Body of pancreas (tissue), 4 donors: Measurements from ENCODE around the gene RAPGEF1. TPM values are rescaled to one million over a fixed set of nuclear protein-coding genes. Genes with fewer than 3 reads are reported as not detected.

Experiments used
- ATAC-seq: fragments of 150-250 bp; one replicate; pipeline ENCODE4 v1.9.1; 2016
- DNase-seq, 4 donors: peaks; one replicate each; pipeline ENCODE4 v3.0.0-alpha.2; 2019
- H3K27ac ChIP-seq, 4 donors: fragments of 200-600 bp; sonication (generic); 1 replicate in 3 of 4; 2 replicates in 1 of 4; pipeline versions ENCODE4 v1.5.1 to v1.6.1; 2016 to 2019; ENCODE audit warnings: mild to moderate bottlenecking in 1 of 4, mixed read lengths in 1 of 4, moderate library complexity in 1 of 4
- H3K27me3 ChIP-seq, 2 donors: fragments of 200-600 bp; sonication (generic); one replicate each; pipeline ENCODE4 v1.6.0; 2016; ENCODE audit warnings: mild to moderate bottlenecking in 1 of 2
- H3K36me3 ChIP-seq, 2 donors: fragments of 200-600 bp; sonication (generic); replicated peaks in 1 of 2; 2 replicates each; pipeline ENCODE4 v1.5.1; 2016; ENCODE audit warnings: low read depth in 2 of 2; ENCODE audit not compliant: insufficient read depth in 1 of 2
- H3K4me1 ChIP-seq: fragments of 200-600 bp; sonication (generic); one replicate; pipeline ENCODE4 v1.6.0; 2016
- H3K4me3 ChIP-seq, 2 donors: fragments of 200-600 bp; sonication (generic); 1 replicate in 1 of 2; 2 replicates in 1 of 2; pipeline ENCODE4 v1.5.1; 2016 to 2019
- H3K9me3 ChIP-seq, 3 donors: fragments of 200-600 bp; sonication (generic); 1 replicate in 2 of 3; 2 replicates in 1 of 3; pipeline ENCODE4 v1.5.1; 2016
- CTCF ChIP-seq, 7 experiments: fragments of 450-650 bp in 4 of 7; fragments of 200-600 bp in 3 of 7; sonication (generic) in 3 of 7; IDR thresholded peaks; one replicate each; pipeline ENCODE4 v1.5.1; 2016 to 2019; ENCODE audit warnings: antibody characterized with exemption in 7 of 7
- POLR2A ChIP-seq, 3 donors: fragments of 450-650 bp; IDR thresholded peaks; one replicate each; pipeline ENCODE4 v1.6.1; 2016; ENCODE audit warnings: antibody characterized with exemption in 3 of 3, mild to moderate bottlenecking in 2 of 3
- WGBS, 2 donors: methylation state at CpG; one replicate each; pipeline ENCODE4 v1.1.5; 2017; 5-methylcytosine and 5-hydroxymethylcytosine counted together
- intact Hi-C: fragments of 100-400 bp; cut with DNase I; formaldehyde crosslinking; loops from one replicate; pipeline ENCODE4 v1.15.1; 2023
- total RNA-seq, 2 donors: library from RNA; depleted of rRNA; stranded (reverse); fragments of >200 nt; gene quantifications; one replicate each; pipeline ENCODE4 v1.1.0, GENCODE V29; 2016

RAPGEF1 gene
- total RNA-seq, 2 donors from 2014 or later: 30.1 to 70.5 TPM

DNA sequence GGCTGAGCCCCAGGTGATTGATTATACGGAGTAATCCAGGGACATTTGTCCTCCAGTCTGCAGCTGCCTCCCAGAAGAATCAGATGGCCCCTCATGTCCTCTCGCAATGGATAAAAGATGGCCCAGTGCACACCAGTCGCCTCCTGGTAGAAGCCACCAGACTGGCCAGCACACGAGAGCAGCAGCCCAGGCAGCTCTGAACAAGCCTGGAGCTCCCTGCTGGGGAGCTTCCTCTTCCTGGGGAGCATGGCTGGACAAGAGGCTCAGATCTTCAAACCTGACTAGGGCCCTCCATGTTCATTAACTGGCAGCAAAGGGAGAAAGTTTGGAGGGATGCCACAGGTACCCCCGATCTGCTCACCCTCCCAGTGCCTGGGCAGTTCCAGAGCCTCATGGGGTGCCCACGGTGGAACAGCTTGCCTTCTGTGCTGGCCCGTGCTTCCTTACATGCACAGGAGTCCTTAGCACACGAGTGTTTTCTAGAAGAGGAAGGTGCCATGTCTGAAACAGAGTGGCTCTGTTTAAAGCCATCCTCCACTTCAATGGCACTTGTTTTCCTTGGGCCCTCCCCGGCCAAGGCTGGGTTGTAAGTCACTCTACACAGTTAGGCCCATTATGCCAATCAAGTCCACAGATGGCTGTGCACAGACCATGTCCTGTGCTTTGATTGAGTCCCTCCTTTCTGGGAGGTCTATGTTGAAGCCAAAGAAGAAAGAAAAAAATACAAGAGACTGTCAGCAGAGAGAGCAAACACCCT lies 118.9 kb downstream of the RAPGEF1 start:
- no peak overlapping the region for H3K4me3 ChIP-seq
- TF ChIP-seq CTCF (IDR thresholded peaks at IDR 0.05) (no peak), POLR2A (IDR thresholded peaks at IDR 0.05) (no peak)
- no peaks in the 10 kb centered on the region for H3K9me3 ChIP-seq
- H3K36me3 ChIP-seq: peaks cover 0 to 28% of the 10 kb centered on the region in 2 donors
- H3K4me1 ChIP-seq: peaks cover 35% of the 10 kb centered on the region
- H3K27ac ChIP-seq: peak overlapping the region in 1 of 4 donors; percentile 22
- no peaks in the 10 kb centered on the region for H3K27me3 ChIP-seq
- intact Hi-C loops: loop anchor here (10.0 kb wide), 1 partner anchor 114 kb away; no protein-coding TSS in a partner anchor
- 96 to 97% methylated on average over 8 to 9 of the region's 9 CpGs for WGBS, 2 donors
- DNase-seq: no peak
- no peak for ATAC-seq

DNA sequence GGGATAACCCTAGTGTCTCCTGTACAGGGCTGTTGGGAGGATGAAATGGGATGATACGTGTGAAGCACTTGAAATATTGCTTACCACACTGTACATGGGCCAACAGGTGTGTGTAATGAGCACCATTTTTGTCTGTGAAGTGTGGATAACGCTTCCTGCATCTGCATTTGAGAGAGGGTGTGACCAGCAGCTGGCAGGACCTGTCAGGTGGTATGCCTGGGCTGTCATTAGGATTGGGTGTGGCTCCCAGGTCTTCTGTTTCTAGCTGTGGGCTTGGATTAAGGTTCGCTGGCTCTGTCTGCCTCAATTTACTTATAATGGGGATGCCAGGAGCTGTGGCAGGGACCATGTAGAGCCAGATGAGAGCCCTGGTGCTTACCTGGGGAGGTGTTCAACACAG lies 120.2 kb downstream of the RAPGEF1 start:
- no peak for TF ChIP-seq CTCF (IDR thresholded peaks at IDR 0.05)
- TF ChIP-seq POLR2A (IDR thresholded peaks at IDR 0.05): no peak
- intact Hi-C loops: loop anchor here (10.0 kb wide), 1 partner anchor 115 kb away; no protein-coding TSS in a partner anchor
- 91 to 100% methylated on average over 2 to 3 of the region's 3 CpGs for WGBS, 2 donors
- Histone ChIP-seq H3K4me3 (no peak overlapping the region), H3K36me3 (peaks cover 0 to 28% of the 10 kb centered on the region in 2 donors), H3K9me3 (no peaks in the 10 kb centered on the region), H3K27me3 (no peaks in the 10 kb centered on the region), H3K4me1 (peaks cover 22% of the 10 kb centered on the region), H3K27ac (no peak overlapping the region)
- DNase-seq: no peak
- no peak for ATAC-seq

DNA sequence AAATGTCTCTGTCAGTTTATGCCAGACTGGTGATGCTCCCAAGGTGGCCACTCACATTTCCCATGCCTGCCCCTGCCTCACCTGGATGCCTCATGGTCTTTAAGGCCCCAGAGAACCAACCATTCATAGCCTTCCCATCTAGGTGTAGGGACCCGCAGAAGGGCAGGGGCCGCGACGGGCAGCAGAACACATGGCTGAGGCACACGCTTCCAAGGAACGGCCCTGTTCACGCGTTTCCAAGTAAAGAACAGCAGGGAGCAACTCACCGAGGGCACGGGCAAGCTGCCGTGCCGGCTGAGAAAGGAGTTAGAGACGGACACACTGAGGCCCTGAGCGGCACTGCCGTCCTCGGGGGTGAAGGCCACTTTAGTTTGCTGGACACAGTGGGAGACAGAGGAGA lies 121.1 kb downstream of the RAPGEF1 start:
- Histone ChIP-seq H3K36me3 (peaks cover 0 to 28% of the 10 kb centered on the region in 2 donors), H3K9me3 (no peaks in the 10 kb centered on the region), H3K27me3 (no peaks in the 10 kb centered on the region), H3K4me3 (no peak overlapping the region), H3K4me1 (peaks cover 13% of the 10 kb centered on the region), H3K27ac (no peak overlapping the region)
- TF ChIP-seq CTCF (IDR thresholded peaks at IDR 0.05) (no peak), POLR2A (IDR thresholded peaks at IDR 0.05) (no peak)
- DNase-seq (no peak), ATAC-seq (no peak)
- intact Hi-C loops: no loop called here
- WGBS, 2 donors: 96 to 98% methylated on average over 16 of the region's 16 CpGs

- H3K36me3 ChIP-seq: peaks cover 0 to 25% of the 10 kb centered on the region in 2 donors
- no peaks in the 10 kb centered on the region for H3K27me3 ChIP-seq
- intact Hi-C loops: no loop called here
- H3K4me3 ChIP-seq: no peak overlapping the region
- ATAC-seq: peak; percentile 61
- 43% methylated on average over 2 of the region's 2 CpGs; no CpG with 5 or more reads in 1 of the 2 donors for WGBS, 2 donors
- H3K9me3 ChIP-seq: no peaks in the 10 kb centered on the region
- peaks cover 9% of the 10 kb centered on the region for H3K4me1 ChIP-seq
- no peak for TF ChIP-seq POLR2A (IDR thresholded peaks at IDR 0.05)
- no peak for TF ChIP-seq CTCF (IDR thresholded peaks at IDR 0.05)
- peak overlapping the region in 1 of 4 donors; percentile 7 for H3K27ac ChIP-seq
- DNase-seq: peak; percentile 48 to 76 (median 72)
These were observed 121.8 kb downstream of the RAPGEF1 start for GRCh38 chr9:131618071-131618479.
